Activated naive CD4-positive, alpha-beta T cell treated with anti-CD3 and anti-CD28 coated beads, Interleukin-2, amount 50 U/mL, for 16 hours (primary cell): ENCODE data around the gene NUDT9.
"Not testable (repeated sequence)": the region's sequence is repeated elsewhere in the genome, so short reads cannot be mapped to it uniquely, and the experiment has no call there.

Experiments used
- DNase-seq: peaks from one replicate; pipeline ENCODE4 v3.0.0-alpha.2; 2020

NUDT9 gene

DNA sequence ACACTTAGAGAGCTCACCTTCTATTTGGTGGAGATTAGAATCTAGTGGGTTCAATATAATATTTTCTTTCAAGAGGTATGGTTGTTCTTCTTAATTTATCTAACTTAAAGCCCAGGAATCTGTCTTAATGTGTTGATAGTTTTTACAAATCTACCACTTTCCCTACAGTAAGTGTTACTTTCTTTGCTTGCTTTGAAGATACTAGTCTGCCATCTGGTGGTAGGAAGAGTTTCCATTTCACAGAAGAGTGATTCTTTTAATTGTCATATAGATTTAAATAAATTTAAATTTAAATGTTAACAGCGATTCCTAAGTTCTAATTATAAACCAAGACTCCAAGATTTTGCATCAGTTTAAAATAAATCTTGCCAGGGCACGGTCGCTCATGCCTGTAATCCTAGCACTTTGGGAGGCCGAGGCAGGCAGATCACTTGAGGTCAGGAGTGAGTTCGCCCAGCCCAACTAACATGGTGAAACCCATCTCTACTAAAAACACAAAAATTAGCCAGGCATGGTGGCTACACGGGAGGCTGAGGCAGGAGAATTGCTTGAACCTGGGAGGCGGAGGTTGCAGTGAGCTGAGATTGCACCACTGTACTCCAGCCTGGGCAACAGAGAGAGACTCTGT lies 43.5 kb downstream of the NUDT9 start:
- no peak for DNase-seq

- DNase-seq, result no peak
Measured at GRCh38 chr4:87469390-87469789, 47.0 kb downstream of the NUDT9 start.

GRCh38 chr4:87476934-87477333 lies 54.6 kb downstream of the NUDT9 start:
- DNase-seq, result no peak

DNA sequence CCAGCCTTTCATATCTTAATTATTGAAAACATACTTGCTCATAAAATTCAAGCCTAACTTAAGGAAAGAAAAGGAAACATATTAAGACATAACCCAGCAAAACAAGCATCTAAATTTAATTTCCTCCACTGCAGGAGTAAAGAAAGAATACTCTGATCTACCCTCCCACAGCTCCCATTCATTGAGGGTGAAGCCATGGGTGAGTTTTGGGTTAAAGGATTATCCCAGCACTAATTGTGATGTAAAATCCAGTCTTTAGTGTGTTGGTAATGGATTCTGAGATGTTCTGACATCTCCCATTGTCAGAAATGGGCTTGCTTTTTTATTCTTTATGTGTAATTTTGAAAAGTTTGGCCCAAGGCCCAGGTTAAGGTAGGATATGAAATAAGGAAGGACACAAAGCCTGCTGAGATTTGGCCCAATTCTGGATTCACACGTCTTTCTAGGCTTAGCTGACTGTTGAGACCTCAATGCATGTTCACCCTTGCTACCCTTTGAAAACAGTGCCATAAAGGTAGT lies 56.4 kb downstream of the NUDT9 start:
- DNase-seq, result no peak

- DNase-seq, result no peak
Measured at GRCh38 chr4:87481377-87481776, 59.0 kb downstream of the NUDT9 start.

DNA sequence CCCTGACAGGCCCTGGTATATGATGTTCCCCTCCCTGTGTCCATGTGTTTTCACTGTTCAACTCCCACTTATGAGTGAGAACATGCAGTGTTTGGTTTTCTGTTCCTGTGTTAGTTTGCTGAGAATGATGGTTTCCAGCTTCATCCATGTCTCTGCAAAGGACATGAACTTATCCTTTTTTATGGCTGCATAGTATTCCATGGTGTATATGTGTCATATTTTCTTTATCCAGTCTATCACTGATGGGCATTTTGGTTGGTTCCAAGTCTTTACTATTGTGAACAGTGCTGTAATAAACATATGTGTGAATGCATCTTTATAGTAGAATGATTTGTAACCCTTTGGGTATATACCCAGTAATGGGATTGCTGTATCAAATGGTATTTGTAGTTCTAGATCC lies 60.9 kb downstream of the NUDT9 start:
- not testable (repeated sequence) for DNase-seq

DNA sequence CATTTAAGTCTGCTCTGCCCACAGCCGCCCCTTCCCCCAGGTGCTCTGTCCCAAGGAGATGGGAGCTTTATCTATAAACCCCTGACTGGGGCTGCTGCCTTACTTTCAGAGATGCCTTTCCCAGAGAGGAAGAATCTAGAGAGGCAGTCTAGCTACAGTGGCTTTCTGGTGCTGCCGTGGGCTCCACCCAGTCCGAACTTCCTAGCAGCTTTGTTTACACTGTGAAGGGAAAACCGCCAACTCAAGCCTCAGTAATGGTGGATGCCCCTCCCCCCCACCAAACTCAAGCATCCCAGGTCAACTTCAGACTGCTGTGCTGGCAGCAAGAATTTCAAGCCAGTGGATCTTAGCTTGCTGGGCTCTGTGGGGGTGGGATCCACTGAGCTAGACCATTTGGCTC lies 66.3 kb downstream of the NUDT9 start:
- DNase-seq, result not testable (repeated sequence)

DNA sequence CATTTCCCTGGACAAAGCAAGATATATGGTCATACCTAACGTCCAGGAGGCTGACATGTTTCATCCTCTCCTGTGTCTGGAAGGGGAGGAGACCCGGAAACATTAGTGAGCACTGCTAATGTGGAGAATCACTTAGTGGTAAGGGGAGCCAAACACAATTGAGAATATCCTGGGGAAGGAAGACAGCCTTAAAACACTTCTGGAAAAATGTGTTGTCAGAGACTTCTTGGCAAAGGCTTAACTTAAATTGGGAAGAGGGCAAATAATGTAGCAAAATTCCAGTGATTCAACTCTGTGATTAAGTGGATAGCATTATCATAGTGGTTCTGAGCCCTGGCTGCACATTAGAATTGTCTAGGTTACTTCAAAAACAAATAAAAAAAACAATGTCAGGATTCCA lies 67.3 kb downstream of the NUDT9 start:
- DNase-seq, result no peak

DNA sequence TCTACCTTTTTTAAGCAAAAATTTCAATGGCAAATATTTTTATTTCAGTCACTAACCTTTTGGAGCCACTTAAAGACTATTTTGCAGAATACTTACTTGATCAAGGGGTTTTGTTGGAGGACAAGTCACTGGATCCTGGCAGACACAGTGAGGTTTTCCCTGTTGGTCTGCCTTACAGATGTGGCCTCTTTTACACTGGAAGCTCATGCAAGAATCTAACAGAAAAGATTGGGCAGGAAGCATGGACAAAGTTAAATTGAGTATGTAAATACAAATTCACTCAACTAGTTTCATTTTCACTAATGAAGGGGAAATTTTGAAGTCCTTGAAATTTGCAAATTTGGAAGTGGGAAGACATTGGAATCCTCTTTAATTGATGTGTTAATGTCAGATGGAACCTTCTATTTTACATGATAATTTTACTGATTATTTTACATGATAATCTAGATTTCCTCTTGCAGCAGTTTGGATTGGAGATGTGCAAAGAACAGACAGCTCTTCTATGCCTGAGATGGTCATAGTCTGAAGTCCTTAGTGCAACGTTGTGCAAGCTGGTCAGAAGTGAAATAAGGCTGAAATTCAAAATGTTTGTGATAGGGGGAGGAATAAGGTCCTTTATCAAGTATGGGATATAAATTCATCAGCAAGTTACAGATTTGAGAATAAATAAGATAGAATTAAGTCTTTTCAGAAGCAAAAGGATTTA lies 68.4 kb downstream of the NUDT9 start:
- DNase-seq, result no peak

DNA sequence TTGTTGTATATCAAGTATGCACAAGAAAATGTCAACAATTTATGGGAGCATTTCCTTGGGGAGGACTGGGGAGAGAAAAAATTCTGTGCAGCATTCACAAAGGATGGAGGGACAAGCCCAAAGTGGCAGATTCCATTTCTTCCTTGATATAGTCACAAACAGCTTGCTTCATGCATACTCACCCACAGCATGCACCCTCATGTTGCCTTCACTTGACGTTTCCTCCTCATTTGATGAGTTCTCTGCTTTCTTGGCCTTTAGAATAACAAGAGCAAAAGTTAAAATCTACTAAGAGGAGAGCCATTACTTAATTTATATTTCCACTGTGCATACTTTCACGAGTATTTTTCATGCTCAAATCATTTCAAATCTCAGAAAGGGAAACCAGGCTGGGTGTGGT lies 69.1 kb downstream of the NUDT9 start:
- no peak for DNase-seq

DNA sequence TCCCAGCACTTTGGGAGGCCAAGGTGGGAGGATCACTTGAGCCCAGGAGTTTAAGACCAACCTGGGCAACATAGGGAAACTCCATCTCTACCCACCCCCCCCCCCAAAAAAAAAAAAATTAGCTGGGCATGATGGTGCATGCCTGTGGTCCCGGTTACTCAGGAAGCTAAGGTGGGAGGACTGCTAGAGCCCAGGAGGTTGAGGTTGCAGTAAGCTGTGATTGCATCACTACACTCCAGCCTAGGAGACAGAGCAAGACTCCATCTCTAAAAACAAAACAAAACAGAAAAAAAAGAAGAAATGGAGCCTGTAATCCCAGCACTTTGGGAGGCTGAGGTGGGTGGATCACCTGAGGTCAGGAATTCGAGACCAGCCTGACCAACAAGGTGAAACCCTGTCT lies 69.5 kb downstream of the NUDT9 start:
- not testable (repeated sequence) for DNase-seq

GRCh38 chr4:87493115-87493514 lies 70.7 kb downstream of the NUDT9 start:
- no peak for DNase-seq

DNA sequence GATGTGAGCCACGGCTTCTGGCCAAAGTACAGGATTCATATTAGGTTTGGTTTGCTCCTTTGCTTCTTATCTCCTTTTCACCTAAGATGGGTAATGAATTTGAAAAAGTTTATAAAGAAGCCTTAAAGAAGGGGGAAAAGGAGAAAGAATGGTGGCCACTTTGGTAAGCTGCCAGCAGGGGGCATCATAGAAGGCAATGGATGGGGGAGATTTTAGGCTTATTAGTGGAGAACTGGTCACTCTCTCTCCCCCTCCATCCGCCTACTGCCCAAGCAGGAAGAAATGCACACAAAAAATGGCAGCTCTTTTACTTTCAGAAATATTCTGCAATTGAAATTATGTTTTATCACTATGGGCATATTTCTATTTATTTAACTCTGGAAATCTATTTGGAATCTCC lies 74.8 kb downstream of the NUDT9 start:
- no peak for DNase-seq

DNA sequence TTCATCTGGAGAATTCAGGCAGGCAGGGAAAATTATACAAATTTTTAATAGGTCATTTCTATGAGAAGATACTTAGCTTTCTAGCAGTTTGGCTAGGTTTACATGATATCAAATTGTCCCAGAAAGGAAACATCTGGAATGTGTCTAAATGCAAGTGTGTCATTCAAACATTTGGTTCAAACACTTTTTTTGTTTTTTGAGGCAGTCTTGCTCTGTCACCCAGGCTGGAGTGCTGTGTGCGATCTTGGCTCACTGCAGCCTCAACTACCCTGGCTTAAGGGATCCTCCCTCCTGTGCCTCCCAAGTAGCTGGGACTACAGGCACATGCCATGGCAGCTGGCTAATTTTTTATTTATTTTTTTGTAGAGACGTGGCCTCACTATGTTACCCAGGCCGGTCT lies 75.2 kb downstream of the NUDT9 start:
- DNase-seq, result no peak

GRCh38 chr4:87498446-87498900 lies 76.1 kb downstream of the NUDT9 start:
- DNase-seq, result no peak

GRCh38 chr4:87499403-87500091 lies 77.2 kb downstream of the NUDT9 start:
- DNase-seq, result no peak

GRCh38 chr4:87500092-87500462 lies 77.7 kb downstream of the NUDT9 start:
- DNase-seq, result no peak

- DNase-seq, result no peak
Measured at GRCh38 chr4:87502580-87503238, 80.3 kb downstream of the NUDT9 start.

GRCh38 chr4:87505862-87506261 lies 83.5 kb downstream of the NUDT9 start:
- no peak for DNase-seq

GRCh38 chr4:87506974-87507701 lies 84.8 kb downstream of the NUDT9 start:
- DNase-seq, result no peak
